OCI-LY7 (cell line): ENCODE results near the gene ZYX. TPM values are rescaled to one million over a fixed set of nuclear protein-coding genes. Genes with fewer than 3 reads are reported as not detected.

Experiments used
- BruUV-seq: library from RNA; stranded (reverse); fragments of 400-500 nt; replicated peaks from 2 replicates; lab custom pipeline; 2021; lab: Mats Ljungman, UMichigan
- CTCF ChIA-PET: fragments of 300-600 bp; sonication (Branson Sonifier 250); formaldehyde crosslinking; loops from one replicate; lab custom pipeline; 2022; ENCODE audit warnings: antibody characterized with exemption; ENCODE audit not compliant: unreplicated experiment; lab: Charles Lee
- POLR2A ChIA-PET: fragments of 300-600 bp; sonication (Branson Sonifier 250); formaldehyde crosslinking; loops from one replicate; lab custom pipeline; 2022; ENCODE audit warnings: antibody characterized with exemption; lab: Charles Lee
- DNase-seq: peaks from one replicate; pipeline ENCODE4 v3.0.0-alpha.2; 2015; ENCODE audit warnings: low spot score
- H2AFZ ChIP-seq: fragments of 200-600 bp; sonication (generic), shearing (Covaris generic); 2 replicates; pipeline ENCODE4 v1.6.1; 2014; ENCODE audit warnings: mild to moderate bottlenecking, antibody characterized with exemption, low read length, moderate library complexity
- H3K27ac ChIP-seq: fragments of 200-600 bp; sonication (generic); 2 replicates; pipeline ENCODE4 v1.5.1; 2014; ENCODE audit warnings: mixed run types, low read depth, mild to moderate bottlenecking, moderate library complexity, low read length, inconsistent platforms; ENCODE audit not compliant: poor library complexity, severe bottlenecking
- H3K36me3 ChIP-seq: fragments of 200-600 bp; sonication (generic); 2 replicates; pipeline ENCODE4 v1.6.1; 2014; ENCODE audit warnings: mild to moderate bottlenecking, antibody characterized with exemption, low read length, moderate library complexity, mixed read lengths; ENCODE audit not compliant: insufficient read depth
- H3K4me1 ChIP-seq: fragments of 200-600 bp; sonication (generic); 2 replicates; pipeline ENCODE4 v1.5.1; 2014; ENCODE audit warnings: mild to moderate bottlenecking, low read length; ENCODE audit not compliant: insufficient read depth, poor library complexity, severe bottlenecking
- H3K4me2 ChIP-seq: fragments of 200-600 bp; sonication (generic); 2 replicates; pipeline ENCODE4 v1.6.1; 2014; ENCODE audit warnings: mild to moderate bottlenecking, low read length
- H3K4me3 ChIP-seq: fragments of 200-600 bp; sonication (generic); 2 replicates; pipeline ENCODE4 v1.5.1; 2014; ENCODE audit warnings: mild to moderate bottlenecking, low read depth, low read length; ENCODE audit not compliant: poor library complexity, severe bottlenecking
- H3K79me2 ChIP-seq: fragments of 200-600 bp; sonication (generic); 2 replicates; pipeline ENCODE4 v1.6.1; 2016; ENCODE audit warnings: low read depth, mild to moderate bottlenecking, low read length, moderate library complexity, mixed read lengths; ENCODE audit not compliant: insufficient read depth
- H3K9me2 ChIP-seq: fragments of 200-600 bp; sonication (generic); 2 replicates; pipeline ENCODE4 v1.6.1; 2016; ENCODE audit warnings: mild to moderate bottlenecking, low read length, mixed read lengths; ENCODE audit not compliant: insufficient read depth
- H3K9me3 ChIP-seq: fragments of 200-600 bp; sonication (generic); 2 replicates; pipeline ENCODE4 v1.6.1; 2014; ENCODE audit warnings: mild to moderate bottlenecking, mixed run types, low read length, mixed read lengths
- H4K20me1 ChIP-seq: fragments of 200-600 bp; sonication (generic); 2 replicates; pipeline ENCODE4 v1.6.1; 2014; ENCODE audit warnings: mild to moderate bottlenecking, antibody characterized with exemption, low read length, moderate library complexity, mixed read lengths; ENCODE audit not compliant: insufficient read depth
- EZH2phosphoT487 ChIP-seq: fragments of 200-600 bp; sonication (generic); IDR thresholded peaks from 2 replicates; pipeline ENCODE4 v1.6.1; 2018; ENCODE audit warnings: low read depth, borderline replicate concordance, mild to moderate bottlenecking, mixed run types, antibody characterized with exemption, low read length, moderate library complexity, mixed read lengths
- intact Hi-C: fragments of 100-400 bp; cut with micrococcal nuclease; formaldehyde crosslinking; loops from one replicate; pipeline ENCODE4 v1.10.0; 2022; ENCODE audit not compliant: unreplicated experiment
- total RNA-seq, 2 experiments: library from RNA; depleted of rRNA in 1 of 2; stranded (reverse); fragments of >200 nt in 1 of 2; shearing (Covaris generic) in 1 of 2; gene quantifications; 2 replicates each; pipeline ENCODE4 v1.2.3, GENCODE V29; 2014 to 2022
- TF ChIP-seq, protein P1 (sequence below): fragments of 200-600 bp; sonication (generic); conservative IDR thresholded peaks from 2 replicates; pipeline ENCODE4 v1.5.1; 2014; ENCODE audit warnings: mild to moderate bottlenecking, antibody characterized with exemption, low read length, moderate library complexity, mixed read lengths

The ZYX gene
- total RNA-seq, 2 experiments from 2014 or later, result 0.44 to 4.2 TPM

DNA sequence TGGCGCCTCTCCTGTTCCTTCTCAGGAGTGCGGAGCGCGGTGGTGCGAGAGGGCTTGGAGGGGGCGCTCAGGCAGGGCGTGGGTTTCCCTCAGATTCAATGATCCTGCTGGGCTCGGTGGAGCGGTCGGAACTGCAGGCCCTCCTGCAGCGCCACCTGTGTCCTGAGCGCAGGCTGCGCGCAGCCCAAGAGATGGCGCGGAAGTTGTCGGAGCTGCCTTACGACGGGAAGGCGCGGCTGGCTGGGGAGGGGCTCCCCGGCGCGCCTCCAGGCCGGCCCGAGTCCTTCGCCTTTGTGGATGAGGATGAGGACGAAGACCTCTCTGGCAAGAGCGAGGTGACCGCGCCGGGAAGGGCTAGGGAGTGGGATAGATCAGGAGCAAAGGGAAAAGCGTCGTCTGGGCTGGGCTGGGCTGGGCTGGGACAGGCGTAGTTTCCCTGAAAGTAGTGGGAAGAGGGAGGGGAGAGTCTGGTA lies 35.7 kb upstream of the ZYX start:
- Histone ChIP-seq H3K79me2 (no peaks in the 10 kb centered on the region), H3K27ac (no peak overlapping the region), H3K9me2 (no peaks in the 10 kb centered on the region), H3K36me3 (no peaks in the 10 kb centered on the region), H4K20me1 (no peaks in the 10 kb centered on the region), H2AFZ (no peak overlapping the region), H3K4me2 (no peak overlapping the region), H3K4me1 (no peaks in the 10 kb centered on the region), H3K4me3 (no peak overlapping the region), H3K9me3 (no peaks in the 10 kb centered on the region)
- ChIA-PET CTCF (no interaction called here), POLR2A (no interaction called here)
- intact Hi-C loops, result no loop called here
- no peak for DNase-seq
- no TSS peak for BruUV-seq
- TF ChIP-seq, protein P1, sequence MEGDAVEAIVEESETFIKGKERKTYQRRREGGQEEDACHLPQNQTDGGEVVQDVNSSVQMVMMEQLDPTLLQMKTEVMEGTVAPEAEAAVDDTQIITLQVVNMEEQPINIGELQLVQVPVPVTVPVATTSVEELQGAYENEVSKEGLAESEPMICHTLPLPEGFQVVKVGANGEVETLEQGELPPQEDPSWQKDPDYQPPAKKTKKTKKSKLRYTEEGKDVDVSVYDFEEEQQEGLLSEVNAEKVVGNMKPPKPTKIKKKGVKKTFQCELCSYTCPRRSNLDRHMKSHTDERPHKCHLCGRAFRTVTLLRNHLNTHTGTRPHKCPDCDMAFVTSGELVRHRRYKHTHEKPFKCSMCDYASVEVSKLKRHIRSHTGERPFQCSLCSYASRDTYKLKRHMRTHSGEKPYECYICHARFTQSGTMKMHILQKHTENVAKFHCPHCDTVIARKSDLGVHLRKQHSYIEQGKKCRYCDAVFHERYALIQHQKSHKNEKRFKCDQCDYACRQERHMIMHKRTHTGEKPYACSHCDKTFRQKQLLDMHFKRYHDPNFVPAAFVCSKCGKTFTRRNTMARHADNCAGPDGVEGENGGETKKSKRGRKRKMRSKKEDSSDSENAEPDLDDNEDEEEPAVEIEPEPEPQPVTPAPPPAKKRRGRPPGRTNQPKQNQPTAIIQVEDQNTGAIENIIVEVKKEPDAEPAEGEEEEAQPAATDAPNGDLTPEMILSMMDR, result no peak
- TF ChIP-seq EZH2phosphoT487, result no peak

DNA sequence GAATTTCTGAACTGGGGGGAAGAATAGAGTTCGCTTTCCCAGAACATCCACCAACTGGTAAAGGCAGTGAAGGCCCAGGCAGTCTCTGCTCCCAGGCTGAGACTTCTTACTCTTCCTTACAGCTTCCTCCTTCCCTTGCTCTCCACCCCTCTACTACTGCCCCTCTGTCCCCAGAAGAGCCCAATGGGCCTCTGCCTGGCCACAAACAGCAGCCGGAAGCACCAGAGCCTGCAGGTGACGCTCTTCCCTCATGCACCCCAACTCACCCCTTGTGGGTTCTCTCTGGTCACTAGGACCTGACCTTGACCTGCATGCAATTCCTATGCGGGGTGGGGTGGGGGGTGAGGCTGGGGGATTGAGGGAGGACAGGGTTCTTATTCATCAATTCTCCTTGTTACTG lies 35.1 kb upstream of the ZYX start:
- Histone ChIP-seq H2AFZ (no peak overlapping the region), H3K4me2 (no peak overlapping the region), H3K9me2 (no peaks in the 10 kb centered on the region), H4K20me1 (no peaks in the 10 kb centered on the region), H3K9me3 (no peaks in the 10 kb centered on the region), H3K36me3 (no peaks in the 10 kb centered on the region), H3K4me1 (no peaks in the 10 kb centered on the region), H3K27ac (no peak overlapping the region), H3K4me3 (no peak overlapping the region), H3K79me2 (no peaks in the 10 kb centered on the region)
- BruUV-seq, result no TSS peak
- DNase-seq, result no peak
- intact Hi-C loops, result no loop called here
- TF ChIP-seq, protein P1, result no peak
- TF ChIP-seq EZH2phosphoT487, result no peak
- ChIA-PET CTCF (no interaction called here), POLR2A (no interaction called here)

GRCh38 chr7:143347950-143348349 lies 33.2 kb upstream of the ZYX start:
- CTCF ChIA-PET, result no interaction called here
- BruUV-seq, result no TSS peak
- intact Hi-C loops, result no loop called here
- H3K36me3 ChIP-seq, result no peaks in the 10 kb centered on the region
- no peak overlapping the region for H3K4me2 ChIP-seq
- H4K20me1 ChIP-seq, result no peaks in the 10 kb centered on the region
- no peaks in the 10 kb centered on the region for H3K9me3 ChIP-seq
- POLR2A ChIA-PET, result no interaction called here
- no peak overlapping the region for H3K27ac ChIP-seq
- TF ChIP-seq, protein P1, result no peak
- TF ChIP-seq EZH2phosphoT487, result no peak
- H3K4me1 ChIP-seq, result no peaks in the 10 kb centered on the region
- DNase-seq, result no peak
- H3K4me3 ChIP-seq, result no peak overlapping the region
- H3K79me2 ChIP-seq, result no peaks in the 10 kb centered on the region
- no peak overlapping the region for H2AFZ ChIP-seq
- H3K9me2 ChIP-seq, result no peaks in the 10 kb centered on the region
